GM12872 (cell line): ENCODE data around the gene CCN6.

Experiments
- CTCF ChIP-seq: IDR thresholded peaks from 3 replicates; pipeline ENCODE4 v1.5.1; 2011; ENCODE audit warnings: low read depth, mild to moderate bottlenecking, low read length, moderate library complexity; ENCODE audit not compliant: insufficient read depth

The CCN6 gene

GRCh38 chr6:112087916-112088315 lies 34.0 kb downstream of the CCN6 start:
- TF ChIP-seq CTCF = no peak

GRCh38 chr6:112096901-112097300 lies 43.0 kb downstream of the CCN6 start:
- TF ChIP-seq CTCF = no peak

GRCh38 chr6:112100561-112100960 lies 46.7 kb downstream of the CCN6 start:
- TF ChIP-seq CTCF = no peak

GRCh38 chr6:112106562-112106961 lies 52.7 kb downstream of the CCN6 start:
- TF ChIP-seq CTCF = no peak

- TF ChIP-seq CTCF = no peak
These were observed 55.4 kb downstream of the CCN6 start for GRCh38 chr6:112109262-112109661.

- no peak for TF ChIP-seq CTCF
These were observed 59.5 kb downstream of the CCN6 start for GRCh38 chr6:112113431-112113830.

GRCh38 chr6:112113918-112114317 lies 60.0 kb downstream of the CCN6 start:
- TF ChIP-seq CTCF = no peak
